ENCODE results near the gene INPP5A. TPM values are rescaled to one million over a fixed set of nuclear protein-coding genes. Genes with fewer than 3 reads are reported as not detected.
"Not testable (repeated sequence)": the region's sequence is repeated elsewhere in the genome, so short reads cannot be mapped to it uniquely, and the experiment has no call there.

Gene INPP5A
- polyA plus RNA-seq, 3 donors: 31.5 to 35.4 (median 33.1) TPM

GRCh38 chr10:132735341-132735775 lies 197.8 kb downstream of the INPP5A start:
- DNase-seq: no peak

DNA sequence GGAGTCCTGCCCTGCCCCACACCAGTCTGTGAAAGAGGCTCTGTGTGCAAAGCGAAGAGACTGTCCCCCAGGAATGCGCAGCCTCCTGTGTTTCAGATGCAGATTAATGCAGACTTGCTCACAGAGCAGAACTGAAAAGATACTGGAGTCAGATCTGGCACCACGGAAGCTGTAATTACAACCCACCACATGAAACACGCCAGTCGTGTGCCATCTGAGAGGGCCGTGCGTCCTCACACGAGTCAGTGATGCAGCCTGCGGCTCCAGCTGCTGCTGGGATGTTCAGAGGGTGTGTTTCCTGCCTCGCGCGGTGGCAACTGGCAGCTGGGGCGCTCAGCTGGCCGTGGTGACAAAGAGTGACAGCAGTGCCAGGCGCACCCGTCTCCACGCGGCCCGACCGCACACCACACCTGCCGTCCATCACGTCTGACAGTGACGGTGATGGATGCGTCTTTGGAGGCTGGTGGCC lies 198.4 kb downstream of the INPP5A start:
- DNase-seq: no peak

- no peak for DNase-seq
Measured at GRCh38 chr10:132737390-132738048, 199.9 kb downstream of the INPP5A start.

DNA sequence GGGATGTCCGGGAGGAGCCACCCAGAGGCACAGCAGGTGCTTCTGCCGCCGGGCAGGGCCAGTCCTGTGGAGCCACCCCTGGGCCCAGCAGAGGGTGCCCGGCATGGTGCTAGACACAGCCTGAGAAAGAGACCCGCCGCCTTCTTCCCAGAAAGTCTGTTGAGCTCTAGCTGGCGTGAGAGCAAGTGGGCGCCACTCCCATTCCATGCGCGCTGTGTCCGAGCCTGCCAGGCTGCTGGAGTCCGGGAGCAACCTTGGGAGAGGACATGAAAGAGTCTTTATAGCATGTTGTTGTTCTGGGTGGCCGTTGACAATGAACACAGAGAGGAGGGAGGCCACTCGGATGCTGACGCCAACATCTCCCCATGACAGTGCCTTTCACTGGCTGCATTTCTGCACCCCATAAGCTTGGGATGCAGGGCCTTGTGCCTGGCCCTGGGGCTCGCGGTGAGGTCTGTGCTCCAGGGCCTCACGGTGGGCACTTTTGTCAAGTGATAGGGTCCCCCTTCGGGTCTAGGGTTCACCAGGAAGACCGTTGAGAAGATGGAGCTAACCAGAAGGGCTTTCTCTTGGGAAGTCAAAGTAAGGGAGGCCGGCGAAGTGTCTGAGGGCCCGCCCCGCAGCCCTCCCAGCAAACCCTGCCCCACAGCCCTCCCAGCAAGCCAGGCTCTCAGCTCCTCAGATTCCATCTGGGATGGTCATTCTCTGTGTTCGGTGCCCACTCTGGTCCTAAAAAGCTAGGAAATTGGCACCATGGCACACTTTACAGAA lies 201.1 kb downstream of the INPP5A start:
- DNase-seq: no peak

- DNase-seq: no peak
Measured at GRCh38 chr10:132739225-132739613, 201.6 kb downstream of the INPP5A start.

- DNase-seq: no peak
Measured at GRCh38 chr10:132740588-132740987, 203.0 kb downstream of the INPP5A start.

DNA sequence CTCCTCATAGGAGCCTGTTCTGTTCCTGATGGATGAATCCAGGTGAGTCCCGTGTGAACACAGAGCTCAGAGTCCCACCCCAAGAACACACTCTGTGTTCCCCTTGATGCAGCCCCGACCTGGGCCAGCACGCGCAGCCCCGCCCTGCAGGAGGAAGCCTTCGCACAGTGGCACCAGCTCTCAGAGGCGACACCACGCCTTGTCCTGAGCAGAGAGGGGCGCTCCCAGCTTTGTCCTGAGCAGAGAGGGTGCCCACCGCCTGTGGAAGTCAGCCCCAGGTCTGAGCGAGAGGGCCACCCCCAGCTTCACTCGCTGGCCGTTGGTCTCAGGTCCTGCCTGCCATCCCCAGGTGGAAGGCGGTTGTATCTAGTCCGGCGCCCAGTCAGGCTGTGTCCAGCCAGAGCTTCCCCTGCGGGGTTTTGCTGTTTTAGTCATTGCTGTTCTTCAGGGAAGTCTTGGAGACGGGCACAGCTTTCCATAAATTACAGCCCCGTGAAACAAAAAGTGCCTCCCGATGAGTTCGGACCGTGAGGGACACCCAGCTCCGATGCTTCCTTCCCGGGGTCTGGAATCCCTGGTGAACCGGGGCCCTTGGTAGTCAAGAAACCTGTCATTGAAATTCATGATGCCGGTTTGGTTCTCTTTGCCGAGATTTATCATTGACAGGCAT lies 204.7 kb downstream of the INPP5A start:
- DNase-seq: no peak

DNA sequence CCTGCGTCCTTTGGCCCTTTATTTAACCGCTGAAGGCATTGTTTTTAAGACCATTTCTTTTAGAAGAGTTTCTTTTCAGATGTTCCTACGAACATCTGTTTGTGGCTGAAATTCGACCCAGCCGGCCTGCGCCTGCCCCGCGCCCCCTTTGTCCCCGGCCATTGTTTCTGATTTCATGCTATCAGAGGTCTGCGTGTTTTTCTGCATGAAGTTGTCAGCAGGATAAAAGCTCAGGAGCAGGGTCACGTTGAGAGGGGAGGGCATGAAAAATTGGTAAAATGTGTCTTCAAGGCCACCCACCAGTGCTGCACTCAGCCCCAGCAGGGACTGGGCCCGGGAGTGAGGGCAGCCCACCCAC lies 205.2 kb downstream of the INPP5A start:
- DNase-seq: no peak

GRCh38 chr10:132743196-132743924 lies 205.8 kb downstream of the INPP5A start:
- not testable (repeated sequence) for DNase-seq

GRCh38 chr10:132743925-132744490 lies 206.4 kb downstream of the INPP5A start:
- DNase-seq: no peak

- no peak for DNase-seq
Measured at GRCh38 chr10:132744839-132745238, 207.3 kb downstream of the INPP5A start.

DNA sequence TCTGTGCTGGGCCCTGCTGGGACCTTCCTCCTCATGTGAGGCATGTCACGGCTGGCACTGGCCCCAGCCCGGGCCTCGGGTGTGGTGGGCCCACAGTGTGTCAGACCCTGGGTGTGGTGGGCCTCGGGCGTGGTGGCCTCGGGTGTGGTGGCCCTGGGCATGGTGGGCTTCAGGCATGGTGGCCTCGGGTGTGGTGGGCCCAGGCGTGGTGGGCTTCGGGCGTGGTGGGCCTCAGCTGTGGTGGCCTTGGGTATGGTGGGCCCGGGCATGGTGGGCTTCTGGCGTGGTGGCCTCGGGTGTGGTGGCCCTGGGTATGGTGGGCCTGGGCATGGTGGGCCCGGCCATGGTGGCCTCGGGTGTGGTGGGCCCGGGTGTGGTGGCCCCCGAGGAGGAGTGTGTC lies 207.9 kb downstream of the INPP5A start:
- no peak for DNase-seq

DNA sequence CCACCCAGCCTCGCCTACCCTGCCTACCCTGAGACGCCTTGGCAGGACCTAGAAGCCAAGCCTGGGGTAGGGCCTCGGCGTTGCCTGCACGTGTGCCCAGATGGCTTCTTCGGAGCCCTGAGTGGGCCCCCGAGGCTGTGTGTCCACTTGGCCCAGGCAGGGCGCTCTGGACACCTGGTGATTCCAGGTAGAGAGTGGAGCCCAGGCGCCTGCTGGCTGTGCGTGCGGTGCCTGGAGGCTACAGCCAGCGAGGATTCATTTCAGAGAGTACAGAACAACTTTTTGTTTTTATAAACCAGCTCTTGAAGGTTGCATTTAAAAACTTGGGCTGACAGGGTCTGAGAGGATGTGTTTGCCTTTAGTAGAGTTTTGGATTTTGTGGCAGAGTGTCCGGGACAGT lies 208.4 kb downstream of the INPP5A start:
- no peak for DNase-seq

DNA sequence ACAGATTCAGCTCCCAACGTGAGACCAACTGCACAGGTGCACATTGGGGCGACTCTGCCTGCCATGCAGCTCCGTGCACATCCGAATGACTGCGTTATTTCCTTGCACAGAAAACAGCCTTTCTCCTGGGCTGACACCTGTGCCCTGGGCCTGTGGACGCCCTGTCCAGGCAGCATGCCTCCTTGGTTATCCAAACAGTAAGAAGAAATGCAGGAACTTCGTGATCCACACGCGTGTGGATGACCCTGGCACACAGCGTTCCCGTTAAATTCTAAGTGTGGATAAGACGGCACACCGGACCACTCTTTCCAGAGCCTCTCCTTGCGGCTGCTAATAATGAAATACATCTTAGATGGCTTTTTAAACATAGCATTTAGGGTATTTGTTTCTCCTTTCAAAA lies 208.8 kb downstream of the INPP5A start:
- no peak for DNase-seq

DNA sequence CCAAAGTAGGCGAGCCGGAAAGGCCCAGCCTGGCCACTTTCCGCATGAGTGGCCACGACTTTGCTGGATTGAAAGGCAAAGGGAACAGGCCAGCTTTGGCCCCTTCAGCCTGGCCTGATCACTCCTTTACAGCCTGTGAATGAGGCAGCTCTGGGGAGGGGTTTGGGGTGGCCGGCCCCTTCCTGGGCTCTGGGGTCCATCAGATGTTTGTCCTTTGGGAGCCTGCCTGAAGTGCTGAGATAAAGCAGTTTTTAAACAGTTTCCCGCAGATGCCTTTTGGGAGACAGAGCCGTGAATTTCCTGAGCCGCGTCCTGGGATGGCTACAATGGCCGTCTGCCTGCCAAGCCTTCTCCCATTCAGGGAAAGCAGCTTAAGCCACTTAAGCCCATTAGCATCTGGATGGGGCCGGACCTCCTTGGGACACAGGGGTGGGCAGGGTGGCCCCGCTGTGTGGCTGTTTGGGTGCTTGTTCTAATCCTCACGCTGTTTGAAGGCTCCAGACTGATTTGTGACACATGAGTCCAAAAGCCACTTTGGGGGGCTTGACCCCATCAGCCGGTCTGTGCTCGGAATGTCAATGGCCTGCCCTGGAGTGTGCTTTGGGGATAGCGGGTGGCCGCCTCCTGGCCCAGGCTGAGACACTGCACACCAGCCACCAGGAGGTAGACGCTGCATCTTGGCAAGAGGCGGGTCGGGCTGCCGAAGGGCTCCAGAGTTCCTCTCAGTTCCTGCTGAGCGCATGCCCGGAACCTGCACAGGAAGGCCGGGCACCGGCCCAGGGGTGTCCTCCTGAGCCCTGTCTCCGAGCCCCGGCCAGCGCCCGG lies 209.4 kb downstream of the INPP5A start:
- no peak for DNase-seq

DNA sequence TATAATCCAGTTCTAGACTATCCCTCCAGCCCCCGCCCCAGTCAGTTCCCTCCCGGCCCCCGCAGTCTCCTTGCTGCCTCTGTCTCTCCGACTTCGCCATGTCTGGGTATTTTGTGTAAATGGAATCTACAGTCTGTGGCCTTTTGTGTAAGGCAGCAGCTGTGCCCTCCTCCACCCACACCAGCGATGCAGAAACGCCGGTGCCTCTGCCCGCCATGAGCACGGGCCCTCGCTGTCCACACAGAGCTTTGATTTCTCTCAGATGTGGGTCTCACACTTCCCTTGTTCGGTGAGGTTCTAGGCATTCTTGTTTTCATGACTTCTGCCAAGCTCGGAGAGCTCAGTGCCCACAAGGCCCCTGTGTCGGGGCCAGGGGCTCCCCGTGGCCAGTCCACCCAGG lies 210.5 kb downstream of the INPP5A start:
- no peak for DNase-seq

DNA sequence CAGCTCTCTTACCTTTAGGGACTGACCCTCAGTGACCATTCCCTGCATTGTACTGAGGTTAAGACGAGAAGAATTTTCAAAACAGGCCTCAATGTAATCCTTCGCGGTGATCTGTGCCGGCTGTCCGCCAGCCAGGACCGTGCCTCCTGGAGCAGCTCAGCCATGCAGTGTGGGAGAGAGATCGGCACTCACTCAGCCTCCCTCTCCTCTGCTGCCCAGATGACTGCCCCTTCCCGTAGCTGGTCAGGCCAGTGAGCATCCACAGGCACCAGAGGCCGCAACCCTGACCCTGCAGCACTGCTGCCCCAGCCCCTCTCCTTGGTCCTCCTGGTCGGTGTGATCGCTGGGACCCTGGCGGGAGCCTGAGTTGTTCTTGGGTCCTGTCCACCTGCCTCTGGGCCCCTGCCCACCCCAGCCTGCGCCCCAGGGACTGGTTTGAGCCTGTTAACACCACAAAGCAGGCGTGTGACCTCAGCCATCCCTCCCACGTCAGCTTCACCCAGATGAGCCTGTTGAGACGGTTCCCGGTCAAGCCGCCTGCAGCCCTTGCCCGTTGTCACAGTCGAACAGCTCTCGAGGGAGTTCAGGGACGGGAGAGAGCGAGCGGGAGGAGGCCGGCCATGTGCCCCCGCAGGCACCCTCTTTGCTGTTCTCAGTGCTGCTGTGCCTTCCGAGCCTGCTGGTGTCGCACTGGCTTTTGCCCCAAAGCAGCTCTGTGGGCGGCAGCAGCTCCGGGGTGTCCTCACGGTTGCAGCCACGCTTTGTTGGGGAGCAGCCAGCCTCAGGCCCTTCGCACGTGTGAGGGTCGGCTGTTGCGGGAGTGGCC lies 211.2 kb downstream of the INPP5A start:
- peak; percentile 56 for DNase-seq

- peak; percentile 52 for DNase-seq
Measured at GRCh38 chr10:132749371-132749795, 211.8 kb downstream of the INPP5A start.

DNA sequence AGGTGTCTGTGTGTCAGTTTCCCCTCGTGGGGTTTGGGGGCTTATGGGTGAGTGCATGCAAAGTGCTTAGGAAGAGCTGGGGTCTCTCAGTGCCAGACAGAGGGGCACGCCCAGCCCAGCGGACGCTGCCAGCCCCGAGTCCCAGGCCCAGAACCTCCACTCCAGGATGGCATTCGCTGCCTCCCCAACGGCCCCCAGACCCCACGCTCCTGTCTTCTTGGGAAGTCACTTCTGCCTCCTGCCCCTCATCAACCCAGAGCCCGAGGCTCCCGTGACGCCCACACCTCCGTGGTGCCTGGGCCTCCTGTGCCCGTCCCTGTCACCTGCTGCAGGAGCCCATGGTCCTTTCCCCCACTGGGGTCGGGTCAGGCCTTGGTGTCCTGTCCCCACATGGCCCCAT lies 213.3 kb downstream of the INPP5A start:
- no peak for DNase-seq

DNA sequence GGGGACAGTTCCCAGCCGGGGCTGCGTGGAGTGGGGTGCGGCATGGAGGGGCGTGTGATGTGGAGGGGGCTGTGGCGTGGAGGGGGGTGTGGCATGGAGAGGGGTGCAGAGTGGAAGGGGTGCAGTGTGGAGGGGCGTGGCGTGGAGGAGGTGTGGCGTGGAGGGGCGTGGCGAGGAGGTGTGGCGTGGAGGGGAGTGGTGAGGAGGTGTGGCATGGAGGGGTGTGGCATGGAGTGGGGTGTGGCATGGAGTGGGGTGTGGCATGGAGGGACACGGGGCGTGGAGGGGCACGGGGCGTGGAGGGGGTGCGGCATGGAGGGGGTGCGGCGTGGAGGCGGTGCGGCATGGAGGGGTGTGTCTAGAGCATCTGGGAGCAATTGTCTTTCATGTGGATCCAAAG lies 214.8 kb downstream of the INPP5A start:
- DNase-seq: no peak
